ENCODE data around the gene PRR5L. TPM values are rescaled to one million over a fixed set of nuclear protein-coding genes. Genes with fewer than 3 reads are reported as not detected.

PRR5L gene
- total RNA-seq, 1 experiment from 2014 or later: not detected

DNA sequence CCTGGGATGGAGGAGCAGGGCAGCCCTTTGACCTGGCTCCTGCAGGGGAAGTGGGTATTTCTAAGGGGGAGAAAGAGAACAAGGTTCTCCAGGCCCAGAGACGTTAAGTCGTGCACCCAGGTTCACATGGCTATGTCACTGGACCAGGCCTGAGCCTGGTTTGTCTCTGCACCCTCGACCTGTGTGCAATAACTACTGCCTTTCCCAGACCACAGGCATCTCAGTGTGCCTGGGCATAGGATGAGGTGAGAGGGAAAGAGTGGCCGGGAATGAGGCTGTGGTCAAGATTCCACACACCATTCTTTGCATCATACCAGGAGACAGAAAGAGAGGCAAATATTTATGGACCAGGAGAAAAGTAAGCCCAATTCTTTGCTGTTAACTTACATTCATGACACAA, 66.8 kb downstream of the PRR5L start:
- no peak overlapping the region for H3K4me3 ChIP-seq (ENCODE audit: low read depth, low read length)
- H3K9me3 ChIP-seq: no peaks in the 10 kb centered on the region
- Mint-ChIP-seq H3K4me1 (ENCODE audit: low read depth, unreplicated experiment) (no peaks in the 10 kb centered on the region), H3K27me3 (ENCODE audit: insufficient read depth, unreplicated experiment) (peaks cover 10% of the 10 kb centered on the region), H3K36me3 (ENCODE audit: insufficient read depth, unreplicated experiment) (no peaks in the 10 kb centered on the region), H3K9me3 (ENCODE audit: unreplicated experiment) (no peaks in the 10 kb centered on the region), H3K4me3 (ENCODE audit: unreplicated experiment) (no peak overlapping the region), H3K27ac (ENCODE audit: unreplicated experiment) (no peak overlapping the region)
- TF ChIP-seq, protein P1, sequence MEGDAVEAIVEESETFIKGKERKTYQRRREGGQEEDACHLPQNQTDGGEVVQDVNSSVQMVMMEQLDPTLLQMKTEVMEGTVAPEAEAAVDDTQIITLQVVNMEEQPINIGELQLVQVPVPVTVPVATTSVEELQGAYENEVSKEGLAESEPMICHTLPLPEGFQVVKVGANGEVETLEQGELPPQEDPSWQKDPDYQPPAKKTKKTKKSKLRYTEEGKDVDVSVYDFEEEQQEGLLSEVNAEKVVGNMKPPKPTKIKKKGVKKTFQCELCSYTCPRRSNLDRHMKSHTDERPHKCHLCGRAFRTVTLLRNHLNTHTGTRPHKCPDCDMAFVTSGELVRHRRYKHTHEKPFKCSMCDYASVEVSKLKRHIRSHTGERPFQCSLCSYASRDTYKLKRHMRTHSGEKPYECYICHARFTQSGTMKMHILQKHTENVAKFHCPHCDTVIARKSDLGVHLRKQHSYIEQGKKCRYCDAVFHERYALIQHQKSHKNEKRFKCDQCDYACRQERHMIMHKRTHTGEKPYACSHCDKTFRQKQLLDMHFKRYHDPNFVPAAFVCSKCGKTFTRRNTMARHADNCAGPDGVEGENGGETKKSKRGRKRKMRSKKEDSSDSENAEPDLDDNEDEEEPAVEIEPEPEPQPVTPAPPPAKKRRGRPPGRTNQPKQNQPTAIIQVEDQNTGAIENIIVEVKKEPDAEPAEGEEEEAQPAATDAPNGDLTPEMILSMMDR (IDR thresholded peaks at IDR 0.05; ENCODE audit: insufficient read depth in 1 of 2, low read depth in 1 of 2, low read length in 1 of 2, severe bottlenecking in 1 of 2, unreplicated experiment in 1 of 2): no peak
- no peak for DNase-seq
- no peaks in the 10 kb centered on the region for H3K36me3 ChIP-seq (ENCODE audit: control insufficient read depth, insufficient read depth, low read length)
- CTCF ChIA-PET: no interaction called here
- no TSS peak for BruUV-seq (replicated peaks)
- no peaks in the 10 kb centered on the region for H3K4me1 ChIP-seq
- intact Hi-C loops (cut with micrococcal nuclease; ENCODE audit: unreplicated experiment): no loop called here
- H3K27me3 ChIP-seq (replicated peaks; ENCODE audit: control insufficient read depth, insufficient read depth, low read length): no peaks in the 10 kb centered on the region; the same call in 1 of the 2 replicates
- POLR2A ChIA-PET: no interaction called here

DNA sequence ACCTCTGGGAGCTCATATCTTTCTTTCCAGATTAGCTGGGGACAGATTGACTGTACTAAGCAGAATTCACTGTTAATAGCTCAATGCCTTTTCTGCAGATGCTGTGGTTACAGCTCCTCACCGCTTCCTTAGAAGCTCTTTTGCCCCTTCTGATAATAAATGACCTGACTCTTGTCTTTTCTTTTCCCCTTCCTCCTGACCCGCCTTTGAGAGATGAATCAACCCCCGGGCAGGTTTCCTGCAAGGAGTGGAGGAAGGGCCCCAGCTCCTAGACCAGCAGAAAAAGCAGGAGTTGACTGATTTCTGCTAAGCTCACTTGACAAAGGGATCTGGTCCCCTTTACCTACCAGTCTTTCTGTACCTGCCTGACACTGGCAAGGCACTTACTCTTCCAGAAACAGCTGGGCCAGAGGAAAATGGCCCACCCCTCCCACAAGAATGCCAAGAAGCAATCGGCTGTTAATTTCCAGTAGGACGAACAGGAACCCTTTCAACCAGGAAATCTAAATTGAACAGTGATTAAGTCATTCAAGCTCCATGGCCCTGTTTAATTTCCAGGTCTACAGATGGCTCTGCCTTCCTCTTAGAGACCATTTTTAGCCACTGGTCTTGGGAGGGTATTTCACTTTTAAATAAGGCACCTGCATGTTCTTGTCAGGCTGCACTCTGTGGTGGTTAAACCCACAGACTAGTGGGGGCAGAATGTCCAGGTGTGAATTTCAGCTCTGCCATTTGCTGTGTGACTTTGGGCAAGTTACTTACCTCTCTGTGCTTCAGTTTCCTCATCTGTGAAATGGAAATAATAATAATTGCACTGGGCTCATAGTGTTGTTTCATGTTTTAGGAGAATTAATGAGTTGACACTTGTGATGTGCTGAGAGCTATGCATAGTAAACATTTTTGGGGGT, 67.5 kb downstream of the PRR5L start:
- H3K27me3 Mint-ChIP-seq (ENCODE audit: insufficient read depth, unreplicated experiment): peaks cover 12% of the 10 kb centered on the region

DNA sequence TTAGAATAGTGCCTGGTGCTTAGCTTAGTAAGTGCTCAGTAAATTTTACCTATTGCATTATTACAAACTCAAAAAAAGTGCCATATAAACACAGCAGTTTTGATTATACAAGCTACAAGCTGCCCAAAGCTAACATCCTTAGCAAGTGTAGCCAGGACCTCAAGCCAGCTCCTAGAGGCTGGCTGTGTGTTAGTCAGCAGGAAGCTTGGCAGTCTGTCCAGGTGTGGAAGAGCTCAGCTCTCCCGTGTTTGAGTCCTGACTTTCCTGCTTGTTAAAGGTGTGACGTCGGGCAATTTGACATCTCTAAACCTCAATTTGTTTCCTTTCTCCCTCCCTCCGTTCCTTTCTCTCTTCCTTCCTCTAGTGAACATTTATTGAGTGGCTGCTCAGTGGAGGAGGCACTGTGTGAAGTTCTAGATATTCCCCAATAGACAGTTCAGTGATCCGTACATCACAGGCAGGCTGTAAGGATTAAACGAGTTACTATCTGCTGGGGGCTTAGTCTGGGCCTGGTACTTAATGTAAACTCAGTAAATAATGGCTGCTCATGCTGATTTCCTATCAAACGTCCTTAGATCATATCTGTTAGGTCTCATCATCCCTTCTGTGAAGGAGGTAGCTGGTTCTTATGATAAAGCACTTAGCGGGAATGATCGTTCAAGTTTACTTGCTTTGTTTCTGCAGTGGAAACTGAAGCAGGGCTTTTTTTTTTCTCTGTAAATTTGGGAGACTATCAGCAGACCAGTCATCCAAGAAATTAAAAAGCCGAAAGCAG, 68.7 kb downstream of the PRR5L start:
- H3K9me3 ChIP-seq: no peaks in the 10 kb centered on the region
- no peaks in the 10 kb centered on the region for H3K4me1 ChIP-seq
- no peaks in the 10 kb centered on the region; the same call in 1 of the 2 replicates for H3K27me3 ChIP-seq (replicated peaks; ENCODE audit: control insufficient read depth, insufficient read depth, low read length)
- TF ChIP-seq, protein P1 (IDR thresholded peaks at IDR 0.05; ENCODE audit: insufficient read depth in 1 of 2, low read depth in 1 of 2, low read length in 1 of 2, severe bottlenecking in 1 of 2, unreplicated experiment in 1 of 2): no peak
- Mint-ChIP-seq H3K9me3 (ENCODE audit: unreplicated experiment) (no peaks in the 10 kb centered on the region), H3K36me3 (ENCODE audit: insufficient read depth, unreplicated experiment) (no peaks in the 10 kb centered on the region), H3K27ac (ENCODE audit: unreplicated experiment) (no peak overlapping the region), H3K27me3 (ENCODE audit: insufficient read depth, unreplicated experiment) (peaks cover 15% of the 10 kb centered on the region), H3K4me3 (ENCODE audit: unreplicated experiment) (no peak overlapping the region), H3K4me1 (ENCODE audit: low read depth, unreplicated experiment) (no peaks in the 10 kb centered on the region)
- BruUV-seq (replicated peaks): no TSS peak
- ChIA-PET CTCF (no interaction called here), POLR2A (no interaction called here)
- no peaks in the 10 kb centered on the region for H3K36me3 ChIP-seq (ENCODE audit: control insufficient read depth, insufficient read depth, low read length)
- H3K4me3 ChIP-seq (ENCODE audit: low read depth, low read length): no peak overlapping the region
- DNase-seq: no peak
- intact Hi-C loops (cut with micrococcal nuclease; ENCODE audit: unreplicated experiment): no loop called here

More for the DNA sequence above, 67.5 kb downstream of the PRR5L start:
- Histone ChIP-seq H3K4me3 (ENCODE audit: low read depth, low read length) (no peak overlapping the region), H3K27me3 (replicated peaks; ENCODE audit: control insufficient read depth, insufficient read depth, low read length) (no peaks in the 10 kb centered on the region; the same call in 1 of the 2 replicates), H3K4me1 (no peaks in the 10 kb centered on the region), H3K9me3 (no peaks in the 10 kb centered on the region), H3K36me3 (ENCODE audit: control insufficient read depth, insufficient read depth, low read length) (no peaks in the 10 kb centered on the region)
- ChIA-PET CTCF (no interaction called here), POLR2A (no interaction called here)
- no peak for DNase-seq
- TF ChIP-seq, protein P1 (IDR thresholded peaks at IDR 0.05; ENCODE audit: insufficient read depth in 1 of 2, low read depth in 1 of 2, low read length in 1 of 2, severe bottlenecking in 1 of 2, unreplicated experiment in 1 of 2): no peak
- intact Hi-C loops (cut with micrococcal nuclease; ENCODE audit: unreplicated experiment): no loop called here
- Mint-ChIP-seq H3K4me1 (ENCODE audit: low read depth, unreplicated experiment) (no peaks in the 10 kb centered on the region), H3K36me3 (ENCODE audit: insufficient read depth, unreplicated experiment) (no peaks in the 10 kb centered on the region), H3K9me3 (ENCODE audit: unreplicated experiment) (no peaks in the 10 kb centered on the region), H3K27ac (ENCODE audit: unreplicated experiment) (no peak overlapping the region), H3K4me3 (ENCODE audit: unreplicated experiment) (no peak overlapping the region)
- BruUV-seq (replicated peaks): no TSS peak
